ENCODE results near the gene COBL. TPM values are rescaled to one million over a fixed set of nuclear protein-coding genes. Genes with fewer than 3 reads are reported as not detected.

The COBL gene
- total and polyA plus RNA-seq, 2 of the 8 experiments (the other 6 are each of a cell fraction or from before 2014, with no cell fraction given): 13.8 to 40.4 TPM

- TF ChIP-seq NANOG (IDR thresholded peaks at IDR 0.05; ENCODE audit: insufficient read depth, low read depth, low read length, poor library complexity, severe bottlenecking) (no peak), JUN (IDR thresholded peaks at IDR 0.05; ENCODE audit: low read depth, low read length) (no peak), SP2 (IDR thresholded peaks at IDR 0.05; ENCODE audit: low read length) (no peak), GTF2F1 (IDR thresholded peaks at IDR 0.05; ENCODE audit: borderline replicate concordance, low read depth, low read length) (no peak), KDM1A (IDR thresholded peaks at IDR 0.05; ENCODE audit: borderline replicate concordance, low read length) (no peak), CBX8 (IDR thresholded peaks at IDR 0.05; ENCODE audit: borderline replicate concordance, low read depth, low read length) (no peak), TAF7 (optimal IDR thresholded peaks at IDR 0.05; ENCODE audit: borderline replicate concordance, low read depth, low read length) (no peak)
These were observed 306.1 kb downstream of the COBL start (continued) for GRCh38 chr7:51010534-51010933.
